PC-3 (cell line): Measurements from ENCODE around the gene TFEB. TPM values are rescaled to one million over a fixed set of nuclear protein-coding genes. Genes with fewer than 3 reads are reported as not detected.

ENCODE experiments used
- ATAC-seq: fragments of 200-7000 bp; cut with Tn5 transposase; 2 replicates; pipeline ENCODE4 v1.9.1; 2020; ENCODE audit warnings: mild to moderate bottlenecking, moderate library complexity
- BruUV-seq: library from RNA; stranded (reverse); fragments of 400-500 nt; replicated peaks from 2 replicates; lab custom pipeline; 2021; lab: Mats Ljungman, UMichigan
- CTCF ChIA-PET: fragments of 300-600 bp; sonication (Branson Sonifier 250); formaldehyde crosslinking; loops from one replicate; lab custom pipeline; 2022; ENCODE audit warnings: antibody characterized with exemption; lab: Charles Lee
- POLR2A ChIA-PET: fragments of 300-600 bp; sonication (Branson Sonifier 250); formaldehyde crosslinking; loops from one replicate; lab custom pipeline; 2022; ENCODE audit warnings: antibody characterized with exemption; ENCODE audit not compliant: unreplicated experiment; lab: Charles Lee
- DNase-seq: peaks from one replicate; pipeline ENCODE4 v3.0.0-alpha.2; 2015
- H2AFZ ChIP-seq: fragments of 300-600 bp; sonication (generic); 2 replicates; pipeline ENCODE4 v1.6.0; 2016; ENCODE audit warnings: antibody characterized with exemption, low read length
- H3F3A ChIP-seq: fragments of 300-600 bp; sonication (generic); one replicate; pipeline ENCODE4 v1.6.0; 2017; ENCODE audit warnings: antibody characterized with exemption, low read length, control low read depth, mild to moderate bottlenecking; ENCODE audit not compliant: unreplicated experiment
- H3K27ac ChIP-seq: fragments of 300-600 bp; sonication (generic); 2 replicates; pipeline ENCODE4 v1.5.1; 2016; ENCODE audit warnings: mild to moderate bottlenecking, low read length
- H3K27me3 ChIP-seq: fragments of 300-600 bp; sonication (generic); 2 replicates; pipeline ENCODE4 v1.6.1; 2016; ENCODE audit warnings: low read length, mixed read lengths
- H3K36me3 ChIP-seq: fragments of 300-600 bp; sonication (generic); 2 replicates; pipeline ENCODE4 v1.6.1; 2016; ENCODE audit warnings: low read depth, mixed run types, low read length, mixed read lengths
- H3K4me1 ChIP-seq: fragments of 300-600 bp; sonication (generic); 2 replicates; pipeline ENCODE4 v1.5.1; 2016; ENCODE audit warnings: low read length; ENCODE audit not compliant: insufficient read depth
- H3K4me2 ChIP-seq: fragments of 300-600 bp; sonication (generic); 2 replicates; pipeline ENCODE4 v1.6.0; 2016; ENCODE audit warnings: low read length
- H3K4me3 ChIP-seq: fragments of 300-600 bp; sonication (generic); 2 replicates; pipeline ENCODE4 v1.5.1; 2016; ENCODE audit warnings: mild to moderate bottlenecking, low read length, mixed read lengths
- H3K79me2 ChIP-seq: fragments of 300-600 bp; sonication (generic); 2 replicates; pipeline ENCODE4 v1.6.1; 2017; ENCODE audit warnings: low read length, mixed read lengths
- H3K9ac ChIP-seq: fragments of 300-600 bp; sonication (generic); 2 replicates; pipeline ENCODE4 v1.6.0; 2016; ENCODE audit warnings: mild to moderate bottlenecking, low read length
- H3K9me2 ChIP-seq: fragments of 300-600 bp; sonication (generic); replicated peaks from 2 replicates; pipeline ENCODE4 v1.6.1; 2016; ENCODE audit warnings: mixed run types, low read length, mixed read lengths
- H3K9me3 ChIP-seq: fragments of 300-600 bp; sonication (generic); 2 replicates; pipeline ENCODE4 v1.6.1; 2016; ENCODE audit warnings: low read length, mixed read lengths
- H4K20me1 ChIP-seq: fragments of 300-600 bp; sonication (generic); 2 replicates; pipeline ENCODE4 v1.6.1; 2016; ENCODE audit warnings: low read length, mixed read lengths
- CTCF ChIP-seq: fragments of 300-600 bp; sonication (generic); conservative IDR thresholded peaks from 2 replicates; pipeline ENCODE4 v1.5.1; 2017; ENCODE audit warnings: antibody characterized with exemption, low read depth, mild to moderate bottlenecking, low read length
- EZH2 ChIP-seq: fragments of 300-600 bp; sonication (generic); IDR thresholded peaks from one replicate; pipeline ENCODE4 v1.6.1; 2017; ENCODE audit warnings: antibody characterized with exemption, mild to moderate bottlenecking, low read length; ENCODE audit not compliant: unreplicated experiment
- EZH2phosphoT487 ChIP-seq: fragments of 300-600 bp; sonication (generic); IDR thresholded peaks from 2 replicates; pipeline ENCODE4 v1.6.1; 2018; ENCODE audit warnings: mild to moderate bottlenecking, antibody characterized with exemption, low read length, borderline replicate concordance
- intact Hi-C: fragments of 100-400 bp; cut with micrococcal nuclease; formaldehyde crosslinking; loops from 2 replicates; pipeline ENCODE4 v1.9.0; 2023
- total RNA-seq: library from RNA; depleted of rRNA; stranded (reverse); fragments of >200 nt; gene quantifications from 2 replicates; pipeline ENCODE4 v1.2.3, GENCODE V29; 2014

Gene TFEB
- total RNA-seq, 1 experiment from 2014 or later = 4.2 TPM

- intact Hi-C loops = no loop called here
- no peaks in the 10 kb centered on the region for H3K79me2 ChIP-seq
These were observed 42.7 kb downstream of the TFEB start for GRCh38 chr6:41692730-41693129.

GRCh38 chr6:41692080-41692675 lies 43.2 kb downstream of the TFEB start:
- no peak overlapping the region for H3K27ac ChIP-seq
- no peaks in the 10 kb centered on the region for H3K79me2 ChIP-seq
- no peaks in the 10 kb centered on the region for H3F3A ChIP-seq
- no peak overlapping the region for H3K4me3 ChIP-seq
- H3K9me2 ChIP-seq = no peaks in the 10 kb centered on the region
- intact Hi-C loops = no loop called here
- H3K4me2 ChIP-seq = no peak overlapping the region
- ATAC-seq = no peak
- no peaks in the 10 kb centered on the region for H3K36me3 ChIP-seq
- H4K20me1 ChIP-seq = no peaks in the 10 kb centered on the region
- no peak overlapping the region for H2AFZ ChIP-seq
- POLR2A ChIA-PET = no interaction called here
- peaks cover 8% of the 10 kb centered on the region for H3K4me1 ChIP-seq
- H3K27me3 ChIP-seq = no peaks in the 10 kb centered on the region
- CTCF ChIA-PET = no interaction called here
- H3K9ac ChIP-seq = no peak overlapping the region
- DNase-seq = no peak
- no peaks in the 10 kb centered on the region for H3K9me3 ChIP-seq
- no TSS peak for BruUV-seq
- TF ChIP-seq EZH2phosphoT487 (no peak), EZH2 (no peak), CTCF (no peak)

More at GRCh38 chr6:41692730-41693129, 42.7 kb downstream of the TFEB start:
- no peaks in the 10 kb centered on the region for H3K9me2 ChIP-seq
- H2AFZ ChIP-seq = no peak overlapping the region
- ATAC-seq (no peak), DNase-seq (no peak)
- ChIA-PET POLR2A (no interaction called here), CTCF (no interaction called here)
- no peaks in the 10 kb centered on the region for H3K9me3 ChIP-seq
- H3K27ac ChIP-seq = no peak overlapping the region
- no peak for TF ChIP-seq EZH2
- TF ChIP-seq CTCF = no peak
- TF ChIP-seq EZH2phosphoT487 = no peak
- no peaks in the 10 kb centered on the region for H3K36me3 ChIP-seq
- no peaks in the 10 kb centered on the region for H3F3A ChIP-seq
- no peak overlapping the region for H3K9ac ChIP-seq
- no TSS peak for BruUV-seq
- no peak overlapping the region for H3K4me3 ChIP-seq
- peaks cover 8% of the 10 kb centered on the region for H3K4me1 ChIP-seq
- H3K4me2 ChIP-seq = no peak overlapping the region
- H4K20me1 ChIP-seq = no peaks in the 10 kb centered on the region
- H3K27me3 ChIP-seq = no peaks in the 10 kb centered on the region

- Histone ChIP-seq H3K4me1 (peaks cover 8% of the 10 kb centered on the region), H3K4me2 (no peak overlapping the region), H3K9me3 (no peaks in the 10 kb centered on the region), H3F3A (no peaks in the 10 kb centered on the region), H3K9me2 (no peaks in the 10 kb centered on the region), H3K27ac (no peak overlapping the region), H3K9ac (no peak overlapping the region), H2AFZ (no peak overlapping the region), H3K79me2 (no peaks in the 10 kb centered on the region), H3K27me3 (no peaks in the 10 kb centered on the region), H3K36me3 (no peaks in the 10 kb centered on the region), H4K20me1 (no peaks in the 10 kb centered on the region), H3K4me3 (no peak overlapping the region)
- TF ChIP-seq CTCF = no peak
- no peak for TF ChIP-seq EZH2
- TF ChIP-seq EZH2phosphoT487 = no peak
- DNase-seq (no peak), ATAC-seq (no peak)
- intact Hi-C loops = no loop called here
- ChIA-PET CTCF (no interaction called here), POLR2A (no interaction called here)
- no TSS peak for BruUV-seq
These were observed 43.9 kb downstream of the TFEB start for GRCh38 chr6:41691426-41692079.
